K562 (cell line): ENCODE results near the gene CD3D. TPM values are rescaled to one million over a fixed set of nuclear protein-coding genes. Genes with fewer than 3 reads are reported as not detected.

Source experiments
- ATF1 ChIP-seq, 2 experiments: fragments of 450-650 bp in 1 of 2; IDR thresholded peaks; 2 replicates each; pipeline ENCODE4 v1.6.1; 2016; ENCODE audit warnings: missing compliant biosample characterization in 1 of 2, missing genetic modification characterization in 1 of 2
- BDP1 ChIP-seq: IDR thresholded peaks from 3 replicates; pipeline ENCODE4 v1.6.1; 2011; ENCODE audit not compliant: insufficient read length, insufficient read depth
- CREM ChIP-seq: IDR thresholded peaks from 2 replicates; pipeline ENCODE4 v1.6.1; 2014; ENCODE audit warnings: antibody characterized with exemption, low read depth
- ETV5 ChIP-seq: sonication (generic); formaldehyde crosslinking; IDR thresholded peaks from 2 replicates; pipeline ENCODE4 v1.4.0; 2020; ENCODE audit warnings: low read depth, mild to moderate bottlenecking, missing genetic modification reagents
- FOXK2 ChIP-seq, 2 experiments: fragments of 450-650 bp; IDR thresholded peaks in 1 of 2; conservative IDR thresholded peaks in 1 of 2; 2 replicates each; pipeline ENCODE4 v1.6.1; 2016; ENCODE audit warnings: low read depth in 2 of 2, mild to moderate bottlenecking in 1 of 2
- L3MBTL2 ChIP-seq: fragments of 450-650 bp; IDR thresholded peaks from 2 replicates; pipeline ENCODE4 v1.6.1; 2016; ENCODE audit warnings: mild to moderate bottlenecking, moderate library complexity
- MCM3 ChIP-seq: fragments of 450-650 bp; IDR thresholded peaks from 2 replicates; pipeline ENCODE4 v1.6.1; 2016
- MEF2D ChIP-seq: conservative IDR thresholded peaks from 2 replicates; pipeline ENCODE4 v1.6.1; 2016; ENCODE audit warnings: low read depth, missing genetic modification characterization, missing compliant biosample characterization
- TFAP4 ChIP-seq: sonication (generic); formaldehyde crosslinking; IDR thresholded peaks from 2 replicates; pipeline ENCODE4 v1.8.0; 2022; ENCODE audit warnings: missing genetic modification reagents, mild to moderate bottlenecking, moderate library complexity, borderline replicate concordance
- ZBTB17 ChIP-seq: fragments of 450-650 bp; formaldehyde crosslinking; IDR thresholded peaks from 2 replicates; pipeline ENCODE4 v1.4.0; 2020; ENCODE audit warnings: mild to moderate bottlenecking
- ZNF232 ChIP-seq: sonication (generic); formaldehyde crosslinking; IDR thresholded peaks from 2 replicates; pipeline ENCODE4 v1.8.0; 2022; ENCODE audit warnings: mild to moderate bottlenecking, missing genetic modification reagents
- ZNF592 ChIP-seq: fragments of 450-650 bp; IDR thresholded peaks from 2 replicates; pipeline ENCODE4 v1.6.1; 2017; ENCODE audit warnings: antibody characterized with exemption, mild to moderate bottlenecking
- polyA plus RNA-seq, 8 experiments: library from polyadenylated mRNA; depleted of rRNA in 4 of 8; stranded (reverse) in 5 of 8; unstranded in 3 of 8; fragments of >200 nt; fragmentation: Nextera tagmentation in 2 of 8; fragmentation: Illumina TruSeq in 1 of 8; extraction: Ambion mirVana in 2 of 8; extraction: Trizol in 1 of 8; gene quantifications; 2 replicates each; pipeline versions ENCODE4 v1.2.1 to v1.2.3, GENCODE V29; 2011 to 2014; ENCODE audit warnings: inconsistent platforms in 1 of 8, missing spikeins in 1 of 8
- total RNA-seq, 7 experiments: library from RNA; depleted of rRNA in 6 of 7; stranded (reverse); fragments of >200 nt in 6 of 7; fragmentation: Illumina TruSeq in 2 of 7; extraction: Trizol in 2 of 7; gene quantifications; 2 replicates each; pipeline versions ENCODE4 v1.2.1 to v1.2.3, GENCODE V29; 2011 to 2021; ENCODE audit warnings: low replicate concordance in 1 of 7
- TF ChIP-seq, protein P1 (sequence below): fragments of 250-450 bp; sonication (Bioruptor Pico); IDR thresholded peaks from 2 replicates; pipeline ENCODE4 v1.4.0; 2020
- TF ChIP-seq, protein P2 (sequence below), 2 experiments: fragments of 450-650 bp; IDR thresholded peaks; 2 replicates each; pipeline ENCODE4 v1.6.1; 2018; ENCODE audit warnings: mild to moderate bottlenecking in 2 of 2, low read depth in 1 of 2; ENCODE audit not compliant: partially characterized antibody in 2 of 2
- TF ChIP-seq, protein P3 (sequence below): fragments of 450-650 bp; formaldehyde crosslinking; IDR thresholded peaks from 2 replicates; pipeline ENCODE4 v1.4.0; 2020; ENCODE audit warnings: mild to moderate bottlenecking, moderate library complexity

Gene CD3D
- total and polyA plus RNA-seq, 9 of the 15 experiments (the other 6 are each of a cell fraction or from before 2014, with no cell fraction given), result 36.2 to 238 (median 67.1) TPM

DNA sequence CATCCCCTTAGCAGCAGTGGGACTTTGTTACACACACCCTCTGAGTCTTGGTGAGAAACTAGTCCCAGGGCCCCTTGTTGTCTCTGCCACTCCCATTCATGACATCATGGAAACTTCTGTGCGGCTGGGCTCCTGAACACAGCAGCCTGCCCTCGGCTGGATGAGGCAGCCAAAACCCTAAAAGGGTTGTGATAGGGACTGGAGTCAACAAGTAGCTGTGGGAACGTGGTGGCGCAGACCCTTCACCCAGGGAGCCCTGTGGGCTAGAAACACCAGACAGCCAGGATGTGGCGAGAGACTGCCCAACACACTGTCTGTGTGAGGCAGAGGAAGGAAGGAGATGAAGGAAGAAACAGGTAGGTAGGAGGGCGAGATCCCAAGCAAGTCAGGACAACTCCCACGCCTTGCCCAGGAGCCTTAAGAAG, 3.9 kb downstream of the CD3D start (continued):
- TF ChIP-seq ZNF232 (CRISPR knock-in tag) (no peak), FOXK2 (conservative IDR thresholded peaks at IDR 0.05 in 1 of 2, IDR thresholded peaks at IDR 0.05 in 1 of 2; ENCODE audit: low read depth in 2 of 2) (peak in 1 of 2 experiments; percentile 71; a peak in 3 of 4 replicates), CREM (peak; percentile 79), MCM3 (no peak), ZNF592 (0 out of 2 replicates have a peak, but pooled peaks have one; percentile 13), BDP1 (no peak), MEF2D (tag) (0 out of 2 replicates have a peak, but pooled peaks have one; percentile 27), TFAP4 (CRISPR knock-in tag) (peak; percentile 18; the same call in 1 of the 2 replicates), ZBTB17 (CRISPR knock-in tag) (0 out of 2 replicates have a peak, but pooled peaks have one; percentile 61), ATF1 (CRISPR knock-in tag; IDR thresholded peaks at IDR 0.05) (no peak), ATF1 (tag; IDR thresholded peaks at IDR 0.05) (peak; percentile 80), L3MBTL2 (0 out of 2 replicates have a peak, but pooled peaks have one; percentile 13), ETV5 (CRISPR knock-in tag) (no peak)
- TF ChIP-seq, protein P1, sequence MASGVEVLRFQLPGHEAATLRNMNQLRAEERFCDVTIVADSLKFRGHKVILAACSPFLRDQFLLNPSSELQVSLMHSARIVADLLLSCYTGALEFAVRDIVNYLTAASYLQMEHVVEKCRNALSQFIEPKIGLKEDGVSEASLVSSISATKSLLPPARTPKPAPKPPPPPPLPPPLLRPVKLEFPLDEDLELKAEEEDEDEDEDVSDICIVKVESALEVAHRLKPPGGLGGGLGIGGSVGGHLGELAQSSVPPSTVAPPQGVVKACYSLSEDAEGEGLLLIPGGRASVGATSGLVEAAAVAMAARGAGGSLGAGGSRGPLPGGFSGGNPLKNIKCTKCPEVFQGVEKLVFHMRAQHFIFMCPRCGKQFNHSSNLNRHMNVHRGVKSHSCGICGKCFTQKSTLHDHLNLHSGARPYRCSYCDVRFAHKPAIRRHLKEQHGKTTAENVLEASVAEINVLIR (CRISPR knock-in tag), result peak; percentile 57; the same call in 1 of the 2 replicates
- TF ChIP-seq, protein P2, sequence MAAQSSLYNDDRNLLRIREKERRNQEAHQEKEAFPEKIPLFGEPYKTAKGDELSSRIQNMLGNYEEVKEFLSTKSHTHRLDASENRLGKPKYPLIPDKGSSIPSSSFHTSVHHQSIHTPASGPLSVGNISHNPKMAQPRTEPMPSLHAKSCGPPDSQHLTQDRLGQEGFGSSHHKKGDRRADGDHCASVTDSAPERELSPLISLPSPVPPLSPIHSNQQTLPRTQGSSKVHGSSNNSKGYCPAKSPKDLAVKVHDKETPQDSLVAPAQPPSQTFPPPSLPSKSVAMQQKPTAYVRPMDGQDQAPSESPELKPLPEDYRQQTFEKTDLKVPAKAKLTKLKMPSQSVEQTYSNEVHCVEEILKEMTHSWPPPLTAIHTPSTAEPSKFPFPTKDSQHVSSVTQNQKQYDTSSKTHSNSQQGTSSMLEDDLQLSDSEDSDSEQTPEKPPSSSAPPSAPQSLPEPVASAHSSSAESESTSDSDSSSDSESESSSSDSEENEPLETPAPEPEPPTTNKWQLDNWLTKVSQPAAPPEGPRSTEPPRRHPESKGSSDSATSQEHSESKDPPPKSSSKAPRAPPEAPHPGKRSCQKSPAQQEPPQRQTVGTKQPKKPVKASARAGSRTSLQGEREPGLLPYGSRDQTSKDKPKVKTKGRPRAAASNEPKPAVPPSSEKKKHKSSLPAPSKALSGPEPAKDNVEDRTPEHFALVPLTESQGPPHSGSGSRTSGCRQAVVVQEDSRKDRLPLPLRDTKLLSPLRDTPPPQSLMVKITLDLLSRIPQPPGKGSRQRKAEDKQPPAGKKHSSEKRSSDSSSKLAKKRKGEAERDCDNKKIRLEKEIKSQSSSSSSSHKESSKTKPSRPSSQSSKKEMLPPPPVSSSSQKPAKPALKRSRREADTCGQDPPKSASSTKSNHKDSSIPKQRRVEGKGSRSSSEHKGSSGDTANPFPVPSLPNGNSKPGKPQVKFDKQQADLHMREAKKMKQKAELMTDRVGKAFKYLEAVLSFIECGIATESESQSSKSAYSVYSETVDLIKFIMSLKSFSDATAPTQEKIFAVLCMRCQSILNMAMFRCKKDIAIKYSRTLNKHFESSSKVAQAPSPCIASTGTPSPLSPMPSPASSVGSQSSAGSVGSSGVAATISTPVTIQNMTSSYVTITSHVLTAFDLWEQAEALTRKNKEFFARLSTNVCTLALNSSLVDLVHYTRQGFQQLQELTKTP (IDR thresholded peaks at IDR 0.05; ENCODE audit: low read depth in 1 of 2, partially characterized antibody in 2 of 2), result no peak
- TF ChIP-seq, protein P3, sequence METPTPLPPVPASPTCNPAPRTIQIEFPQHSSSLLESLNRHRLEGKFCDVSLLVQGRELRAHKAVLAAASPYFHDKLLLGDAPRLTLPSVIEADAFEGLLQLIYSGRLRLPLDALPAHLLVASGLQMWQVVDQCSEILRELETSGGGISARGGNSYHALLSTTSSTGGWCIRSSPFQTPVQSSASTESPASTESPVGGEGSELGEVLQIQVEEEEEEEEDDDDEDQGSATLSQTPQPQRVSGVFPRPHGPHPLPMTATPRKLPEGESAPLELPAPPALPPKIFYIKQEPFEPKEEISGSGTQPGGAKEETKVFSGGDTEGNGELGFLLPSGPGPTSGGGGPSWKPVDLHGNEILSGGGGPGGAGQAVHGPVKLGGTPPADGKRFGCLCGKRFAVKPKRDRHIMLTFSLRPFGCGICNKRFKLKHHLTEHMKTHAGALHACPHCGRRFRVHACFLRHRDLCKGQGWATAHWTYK, result peak; percentile 63; the same call in 1 of the 2 replicates
